GM13976 (cell line): ENCODE data around the gene ACACA.

Source experiments
- DNase-seq: peaks from one replicate; pipeline ENCODE4 v3.0.0; 2012; ENCODE audit warnings: low spot score
- in situ Hi-C: fragments of 300-500 bp; cut with MboI; formaldehyde crosslinking; loops from one replicate; pipeline ENCODE4 v1.12.0; 2022; ENCODE audit warnings: low sequenced_read_pairs, mixed read lengths, inconsistent platforms; ENCODE audit not compliant: unreplicated experiment
- TF ChIP-seq, protein P1 (sequence below): IDR thresholded peaks from 2 replicates; pipeline ENCODE4 v1.5.1; 2012; ENCODE audit warnings: borderline replicate concordance, mild to moderate bottlenecking; ENCODE audit not compliant: insufficient read depth; ENCODE audit errors: extremely low read depth, missing control alignments, control extremely low read depth

Gene ACACA

DNA sequence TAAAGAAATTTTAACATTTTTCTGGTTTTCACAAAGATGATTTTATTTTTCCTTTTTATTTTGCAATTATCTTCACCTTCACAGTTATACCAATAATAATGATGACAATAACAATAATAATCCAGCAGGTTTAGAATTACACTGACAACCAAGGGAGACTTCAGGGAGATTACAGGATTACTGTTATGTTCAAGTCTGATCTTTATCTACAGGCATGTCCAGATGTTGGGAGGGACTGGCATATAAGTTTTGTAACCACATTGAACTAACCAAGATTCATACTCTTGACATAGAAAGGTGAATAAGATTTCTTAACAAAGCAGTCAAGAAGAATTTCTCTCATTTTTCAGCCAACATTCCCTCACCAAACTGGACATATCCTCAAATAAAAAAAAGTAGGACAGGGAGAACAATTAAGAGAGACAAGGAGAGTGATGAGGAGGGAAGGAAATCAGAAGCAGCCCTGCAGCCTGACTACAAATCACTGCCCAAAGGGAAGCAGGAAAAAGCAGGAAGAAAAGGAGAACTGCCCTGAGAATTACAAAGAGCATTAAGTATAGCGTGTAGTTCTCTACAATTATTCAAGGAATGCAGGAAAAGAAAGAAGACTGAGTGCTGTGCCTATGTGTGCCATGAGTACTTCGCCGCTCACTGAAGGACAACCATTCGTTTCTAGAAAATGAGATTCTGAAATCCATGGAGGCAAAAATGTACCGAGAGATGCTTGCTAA, 186.6 kb downstream of the ACACA start:
- in situ Hi-C loops: no loop called here
- DNase-seq: no peak
- TF ChIP-seq, protein P1, sequence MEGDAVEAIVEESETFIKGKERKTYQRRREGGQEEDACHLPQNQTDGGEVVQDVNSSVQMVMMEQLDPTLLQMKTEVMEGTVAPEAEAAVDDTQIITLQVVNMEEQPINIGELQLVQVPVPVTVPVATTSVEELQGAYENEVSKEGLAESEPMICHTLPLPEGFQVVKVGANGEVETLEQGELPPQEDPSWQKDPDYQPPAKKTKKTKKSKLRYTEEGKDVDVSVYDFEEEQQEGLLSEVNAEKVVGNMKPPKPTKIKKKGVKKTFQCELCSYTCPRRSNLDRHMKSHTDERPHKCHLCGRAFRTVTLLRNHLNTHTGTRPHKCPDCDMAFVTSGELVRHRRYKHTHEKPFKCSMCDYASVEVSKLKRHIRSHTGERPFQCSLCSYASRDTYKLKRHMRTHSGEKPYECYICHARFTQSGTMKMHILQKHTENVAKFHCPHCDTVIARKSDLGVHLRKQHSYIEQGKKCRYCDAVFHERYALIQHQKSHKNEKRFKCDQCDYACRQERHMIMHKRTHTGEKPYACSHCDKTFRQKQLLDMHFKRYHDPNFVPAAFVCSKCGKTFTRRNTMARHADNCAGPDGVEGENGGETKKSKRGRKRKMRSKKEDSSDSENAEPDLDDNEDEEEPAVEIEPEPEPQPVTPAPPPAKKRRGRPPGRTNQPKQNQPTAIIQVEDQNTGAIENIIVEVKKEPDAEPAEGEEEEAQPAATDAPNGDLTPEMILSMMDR: no peak

DNA sequence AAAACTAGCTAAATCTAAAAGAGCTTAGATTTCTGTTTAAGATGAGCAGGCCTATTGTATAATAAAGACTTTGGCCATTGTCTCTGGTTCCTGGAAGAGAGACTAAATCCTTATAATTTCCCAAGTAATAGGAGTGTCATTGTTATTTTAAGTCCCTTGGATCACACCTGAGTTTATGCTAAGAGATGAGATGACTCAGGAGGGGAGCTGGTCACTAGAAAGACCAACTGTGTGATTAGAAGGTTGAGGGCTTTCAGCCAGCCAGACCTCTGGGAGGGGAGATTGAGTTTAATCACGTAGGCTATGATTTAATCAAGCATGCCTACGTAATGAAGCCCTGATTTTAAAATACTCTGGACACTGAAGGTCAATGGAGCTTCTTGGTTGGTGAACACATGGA, 187.8 kb downstream of the ACACA start:
- DNase-seq: no peak
- TF ChIP-seq, protein P1: no peak
- in situ Hi-C loops: no loop called here

DNA sequence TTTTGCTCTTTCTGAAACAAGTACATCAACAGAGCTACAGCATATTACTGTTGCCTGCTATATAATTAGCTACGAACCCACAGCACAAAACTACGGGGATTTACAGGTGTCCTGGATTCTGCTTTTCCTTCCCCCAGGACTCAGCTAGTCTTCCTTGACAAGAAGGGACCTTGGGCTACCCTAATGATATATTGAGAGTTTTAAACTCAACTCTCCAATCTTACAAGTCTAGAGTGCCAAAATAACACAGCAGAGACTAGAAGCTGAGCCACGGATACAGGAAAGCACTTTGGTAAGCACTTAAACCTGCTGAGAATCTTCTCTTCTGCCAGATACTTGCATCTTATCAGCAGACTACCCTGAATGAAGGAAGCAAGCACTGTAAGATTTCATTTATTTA, 192.2 kb downstream of the ACACA start:
- in situ Hi-C loops: no loop called here
- DNase-seq: no peak
- TF ChIP-seq, protein P1: no peak

DNA sequence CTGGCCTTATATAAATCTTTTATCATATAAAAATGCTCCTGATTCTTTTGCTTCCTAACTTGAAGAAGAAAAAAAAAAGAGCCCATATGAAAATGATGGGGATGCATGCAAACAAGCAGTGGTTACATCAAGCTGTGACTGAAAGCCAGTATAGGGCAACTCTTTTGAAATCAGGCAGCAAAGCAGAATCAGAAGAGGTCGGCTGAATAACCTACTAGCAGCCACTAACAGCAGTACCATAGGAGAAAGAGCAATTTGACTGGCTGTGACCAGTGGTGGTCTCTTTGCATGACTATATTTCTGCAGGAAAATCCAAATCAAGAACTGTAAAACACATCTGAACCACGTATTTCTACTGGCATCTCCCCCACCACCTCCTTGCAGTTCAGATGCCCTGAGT, 192.7 kb downstream of the ACACA start:
- in situ Hi-C loops: no loop called here
- no peak for DNase-seq
- TF ChIP-seq, protein P1: no peak

DNA sequence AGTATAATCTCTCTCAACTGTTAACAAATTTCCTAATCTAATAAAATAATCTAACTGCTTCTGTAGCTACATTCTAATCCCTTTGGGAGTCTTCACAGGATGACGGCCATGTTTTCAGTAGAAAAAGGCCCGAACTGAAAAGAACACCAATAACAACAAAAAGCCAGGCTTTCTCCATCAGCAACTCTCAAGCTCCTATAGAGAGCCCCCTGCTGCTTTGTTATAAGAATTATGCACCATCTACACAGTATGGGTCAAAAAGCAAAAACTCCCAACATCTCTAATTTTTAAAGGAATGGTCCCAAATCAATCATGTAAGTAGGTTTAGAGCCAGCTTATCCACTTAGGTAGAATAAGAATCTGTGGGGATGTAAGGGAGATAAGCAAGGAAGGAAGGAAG, 194.5 kb downstream of the ACACA start:
- in situ Hi-C loops: no loop called here
- no peak for DNase-seq
- TF ChIP-seq, protein P1: no peak

DNA sequence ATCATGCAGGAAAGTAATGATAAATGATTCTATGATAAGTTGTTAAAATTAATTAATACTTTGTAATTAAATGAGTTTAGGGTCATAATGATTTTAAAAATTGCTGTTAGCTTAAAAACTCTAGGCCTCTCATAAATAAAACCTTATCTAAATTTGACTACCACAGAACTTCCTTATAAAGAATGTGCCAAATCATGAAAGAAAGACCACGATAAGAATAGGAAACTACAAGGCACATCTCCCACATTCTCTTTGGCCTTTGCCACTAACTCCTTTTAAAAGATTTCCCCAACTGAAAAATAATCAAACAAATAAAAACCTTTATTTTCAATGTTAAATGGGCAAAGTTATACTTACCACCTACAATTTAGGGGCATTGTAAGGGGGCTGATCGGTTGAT, 195.5 kb downstream of the ACACA start:
- in situ Hi-C loops: no loop called here
- DNase-seq: no peak
- TF ChIP-seq, protein P1: no peak
